SIG-M5 treated with dmso at 0.1 percent for 504 hours (cell line): ENCODE data around the gene CST8.

Experiments used
- DNase-seq: peaks from one replicate; lab custom pipeline; 2025; ENCODE audit not compliant: unreplicated experiment; lab: John Stamatoyannopoulos, UW

Gene CST8

DNA sequence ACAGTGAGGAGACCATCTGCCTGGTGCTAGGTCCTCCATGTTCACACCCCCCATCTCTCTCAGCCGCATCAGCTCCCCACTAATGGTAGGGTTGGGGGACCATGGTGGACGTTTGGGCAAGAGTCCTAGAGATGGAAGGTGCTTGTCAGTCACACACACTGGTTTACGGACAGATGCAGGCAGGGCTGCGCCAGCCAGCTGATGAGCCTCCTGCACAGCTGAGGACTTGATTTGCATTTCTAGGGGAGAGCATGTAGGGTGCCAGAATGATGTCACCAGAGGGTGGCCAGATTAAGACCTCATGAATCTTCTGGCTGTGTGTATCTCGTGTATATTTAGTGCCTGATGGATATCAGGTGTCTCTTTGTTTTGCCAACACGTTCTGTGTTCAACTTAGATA is 28.6 kb downstream of the CST8 start:
- DNase-seq = no peak

DNA sequence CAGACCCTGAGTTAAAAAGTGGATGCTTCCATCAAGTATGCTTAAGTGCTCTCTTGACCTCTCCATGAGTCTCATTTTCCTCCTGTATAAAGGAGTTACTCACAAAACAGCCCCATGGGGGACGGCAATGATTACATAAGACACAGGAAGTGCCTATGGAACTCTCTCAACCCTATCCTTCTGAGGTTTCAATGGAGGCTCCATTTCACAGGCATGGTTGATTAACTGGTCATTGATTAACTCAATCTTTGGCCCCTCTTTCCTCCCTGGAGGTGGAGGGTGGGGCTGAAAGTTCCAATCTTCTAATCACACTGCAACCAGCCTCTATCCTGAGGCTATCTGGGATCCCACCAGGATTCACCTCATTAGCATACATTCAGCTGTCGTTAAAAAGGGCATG is 29.3 kb downstream of the CST8 start:
- DNase-seq = no peak

DNA sequence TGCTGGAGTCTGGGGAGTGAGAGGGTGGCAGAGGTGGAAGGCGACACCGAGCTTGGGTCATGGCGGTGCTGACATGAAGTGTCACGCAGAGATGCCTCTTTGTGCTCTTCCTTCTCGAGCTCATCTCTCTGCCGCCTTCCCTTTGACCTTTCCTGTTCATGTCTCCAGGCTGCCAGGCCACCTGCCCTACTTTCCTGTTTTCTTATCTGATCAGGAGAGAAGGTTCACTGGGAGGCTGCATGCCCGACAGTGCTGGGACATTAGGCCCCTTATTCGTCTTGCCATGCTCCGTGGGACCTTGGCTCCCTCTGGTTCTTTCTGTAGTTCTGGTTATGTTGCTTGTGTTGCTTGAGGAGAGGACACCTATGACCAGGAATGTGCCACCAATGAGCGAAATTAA is 33.2 kb downstream of the CST8 start:
- no peak for DNase-seq

DNA sequence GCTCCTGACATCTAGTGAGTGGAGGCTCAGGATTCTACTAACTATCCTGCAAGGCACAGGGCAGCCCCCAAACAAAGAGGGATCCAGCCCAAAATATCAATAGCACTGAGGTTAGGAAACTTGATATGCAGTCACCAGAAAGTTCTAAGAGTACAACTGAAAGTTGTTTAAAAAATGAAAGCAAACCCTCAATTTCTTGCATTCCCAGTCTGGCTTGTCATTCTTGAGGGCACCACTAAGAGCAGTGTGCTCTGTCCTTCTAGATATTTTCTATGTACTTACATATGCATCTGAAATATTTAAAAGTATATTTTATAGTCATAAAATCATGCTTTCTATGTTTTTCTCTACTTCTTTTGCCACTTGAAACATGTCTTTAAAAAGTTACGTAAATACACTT is 35.9 kb downstream of the CST8 start:
- DNase-seq = no peak

DNA sequence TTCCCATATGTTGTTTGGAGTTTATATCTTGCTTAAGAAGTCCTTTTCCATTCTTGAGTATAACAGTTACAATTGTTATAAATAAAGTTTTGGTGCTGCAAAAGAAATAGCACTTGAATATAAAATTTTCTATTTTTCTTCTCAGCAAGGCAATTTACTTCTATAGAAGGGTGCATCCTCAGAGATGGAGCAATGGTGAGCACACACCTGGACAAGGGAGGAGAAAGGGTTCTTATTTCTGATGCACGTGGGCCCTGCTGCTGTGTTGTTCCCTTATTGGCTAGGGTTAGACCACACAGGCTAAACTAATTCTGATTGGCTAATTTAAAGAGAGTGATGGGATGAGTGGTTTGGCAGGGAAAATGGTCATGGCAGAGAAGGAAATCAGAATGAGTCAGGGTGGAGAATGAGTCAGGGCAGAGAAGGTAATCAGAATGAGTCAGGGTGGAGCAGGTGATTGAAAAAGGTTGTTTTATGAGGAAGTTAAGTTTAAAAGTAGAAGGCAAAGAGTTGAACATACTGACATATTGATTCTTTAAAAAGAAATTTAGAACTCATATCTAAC is 38.0 kb downstream of the CST8 start:
- no peak for DNase-seq

DNA sequence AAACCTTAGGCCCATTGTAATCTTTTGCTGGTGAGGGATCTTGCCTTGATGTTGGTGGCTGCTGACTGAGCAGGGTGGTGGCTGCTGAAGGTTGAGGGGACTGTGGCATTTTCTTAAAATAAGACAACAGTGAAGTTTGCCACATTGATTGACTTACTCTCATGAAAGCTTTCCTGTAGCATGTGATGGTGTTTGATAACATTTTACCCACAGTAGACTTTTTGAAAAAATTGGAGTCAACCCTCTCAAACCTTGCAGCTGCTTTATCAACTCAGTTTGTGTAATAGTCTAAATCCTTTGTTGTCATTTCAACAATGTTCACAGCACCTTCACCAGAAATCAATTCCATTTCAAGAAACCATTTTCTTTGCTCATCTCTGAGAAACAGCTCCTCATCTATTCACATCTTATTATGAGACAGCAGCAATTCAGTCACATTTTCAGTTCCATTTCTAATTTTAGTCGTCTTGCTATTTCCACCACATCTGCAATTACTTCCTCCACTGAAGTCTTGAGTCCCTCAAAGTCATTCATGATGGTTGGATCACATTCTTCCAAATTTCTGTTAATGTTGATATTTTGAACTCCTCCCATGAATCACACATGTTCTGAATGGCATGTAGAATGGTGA is 40.1 kb downstream of the CST8 start:
- DNase-seq = no peak

DNA sequence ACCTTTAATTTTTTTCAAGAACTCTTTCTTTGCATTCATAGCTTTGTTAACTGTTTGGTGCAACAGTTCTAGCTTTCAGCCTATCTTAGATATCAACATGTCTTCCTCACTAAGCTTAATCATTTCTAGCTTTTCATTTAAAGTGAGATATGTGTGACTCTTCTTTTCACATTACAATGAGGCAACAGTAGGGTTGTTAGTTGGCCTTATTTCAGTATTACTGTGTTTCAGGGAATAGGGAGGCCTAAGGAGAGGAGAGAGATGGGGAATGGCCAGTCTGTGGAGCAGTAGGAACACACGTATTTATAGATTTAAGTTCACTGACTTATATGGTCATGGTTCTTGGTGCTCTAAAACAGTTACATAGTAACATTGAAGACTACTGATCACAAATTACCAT is 41.6 kb downstream of the CST8 start:
- no peak for DNase-seq

DNA sequence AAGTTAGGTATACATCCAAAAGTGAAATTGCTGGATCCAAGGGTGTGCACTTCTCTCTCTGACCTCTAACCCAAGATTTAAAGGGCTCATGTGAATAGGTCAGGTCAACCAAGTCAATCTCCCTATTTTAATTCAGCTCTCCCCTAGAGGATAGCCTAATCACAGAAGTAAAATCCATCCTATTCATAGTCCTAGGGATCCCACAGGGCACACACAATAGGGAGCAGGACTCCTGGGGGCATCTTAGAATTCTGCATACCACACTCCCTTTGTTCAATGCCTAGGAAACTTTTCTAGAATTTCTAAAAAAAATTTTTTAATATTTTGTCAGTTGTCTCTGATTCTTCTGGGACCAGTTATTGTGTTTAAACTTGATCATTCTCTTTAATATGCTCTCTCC is 42.2 kb downstream of the CST8 start:
- no peak for DNase-seq

DNA sequence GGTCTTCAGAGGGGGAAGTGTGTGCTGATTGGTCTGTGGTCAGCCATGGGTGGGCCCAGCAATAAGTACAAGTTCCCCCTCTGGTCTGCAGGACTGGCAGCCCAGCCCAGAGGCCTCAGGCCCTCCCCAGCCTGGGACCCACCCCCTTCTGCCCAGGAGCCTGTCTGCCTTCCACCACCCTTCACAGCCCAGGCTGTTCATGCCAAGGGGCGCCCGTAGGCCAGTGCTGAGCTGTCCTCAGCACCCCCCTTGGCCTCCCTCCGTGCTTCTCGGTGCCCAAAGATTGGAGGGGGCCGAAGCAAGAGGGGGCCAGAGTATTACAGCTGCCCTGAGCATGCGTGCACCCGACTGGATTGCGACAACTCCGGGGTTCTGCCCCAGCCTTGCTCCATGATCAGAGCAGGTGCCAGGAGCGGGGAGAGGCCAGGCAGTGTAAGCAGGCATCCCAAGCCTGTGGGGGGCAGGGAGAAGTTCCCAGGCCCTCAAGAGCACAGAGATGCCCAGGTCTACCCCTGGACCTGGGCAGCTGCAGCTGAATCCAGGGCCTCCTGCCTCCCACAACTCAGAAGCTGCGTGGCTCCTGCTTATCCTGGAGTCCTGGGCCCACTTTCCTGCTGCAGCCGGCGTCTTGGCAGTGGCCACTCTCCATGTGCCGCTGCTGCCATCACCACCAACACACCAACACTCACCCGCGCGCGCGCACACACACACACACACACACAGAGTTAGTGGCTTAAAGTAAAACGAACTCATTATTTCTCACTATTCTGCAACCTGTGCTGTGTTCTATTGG is 44.1 kb downstream of the CST8 start:
- DNase-seq = no peak

DNA sequence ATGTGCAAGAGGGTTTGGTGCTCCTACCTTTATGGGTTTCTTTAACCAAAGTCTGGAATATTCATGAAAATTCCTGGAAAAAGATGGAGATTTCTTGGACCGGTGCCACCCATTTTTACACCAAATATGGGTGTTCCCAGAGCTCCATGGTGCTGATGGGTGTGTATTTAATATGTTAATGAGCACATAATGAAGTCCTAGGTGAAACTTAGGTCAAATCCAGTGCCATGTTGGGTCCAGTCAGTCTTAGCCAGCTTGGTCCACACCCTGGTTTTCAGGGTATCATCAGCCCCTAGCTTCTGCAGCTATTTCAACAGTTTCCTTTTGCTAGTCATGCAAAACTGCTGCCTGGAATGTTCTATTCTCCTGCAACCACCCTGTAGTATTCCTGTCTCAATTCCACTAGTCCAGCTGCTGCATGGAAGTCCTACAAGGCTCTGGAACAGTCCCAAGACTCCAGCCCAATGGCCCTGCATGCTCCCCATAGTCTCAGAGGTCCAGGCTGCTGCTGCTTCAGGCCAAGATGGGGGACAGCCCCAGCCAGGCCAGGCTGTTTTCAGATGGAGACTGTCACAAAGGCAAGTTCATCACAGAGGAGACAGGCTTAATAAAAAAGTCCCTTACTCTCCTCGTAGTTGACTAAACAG is 45.5 kb downstream of the CST8 start:
- no peak for DNase-seq

DNA sequence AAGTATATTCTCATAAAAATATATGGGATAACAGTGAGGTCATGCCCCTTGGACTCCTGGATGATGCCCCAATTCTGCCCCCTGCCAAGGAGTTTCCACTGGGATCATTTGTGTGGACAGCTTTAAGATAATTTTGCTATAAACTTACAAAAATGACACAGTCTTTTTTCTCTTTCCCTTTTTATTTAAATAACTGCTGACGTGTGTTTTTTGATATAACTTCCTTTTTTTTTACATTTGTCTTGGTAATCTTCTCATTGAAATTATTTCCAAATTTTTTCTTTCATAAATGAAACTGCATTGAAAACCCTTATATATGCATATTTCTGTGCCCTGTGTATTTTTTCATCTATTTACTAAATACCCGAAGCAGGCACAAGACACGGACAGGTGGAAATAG is 46.1 kb downstream of the CST8 start:
- DNase-seq = no peak

DNA sequence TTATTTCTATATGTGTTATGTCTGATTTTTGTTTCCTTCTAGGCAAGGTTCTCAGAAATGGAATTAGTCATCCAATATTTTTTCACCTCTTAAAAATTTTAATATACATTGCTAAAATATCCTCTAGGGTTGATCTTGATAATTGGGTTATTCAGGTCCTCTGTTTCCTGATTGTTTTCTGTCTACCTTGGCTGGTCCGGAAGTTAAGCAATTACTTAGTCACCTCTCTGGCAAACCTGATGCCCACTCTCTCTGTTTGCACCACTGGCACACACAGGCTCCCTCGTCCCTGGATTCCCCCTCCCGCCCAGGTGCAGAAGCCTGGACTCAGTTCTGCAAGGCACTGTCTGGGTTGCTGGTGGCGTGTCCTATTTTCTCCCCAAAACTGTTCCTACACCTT is 49.7 kb downstream of the CST8 start:
- DNase-seq = no peak

DNA sequence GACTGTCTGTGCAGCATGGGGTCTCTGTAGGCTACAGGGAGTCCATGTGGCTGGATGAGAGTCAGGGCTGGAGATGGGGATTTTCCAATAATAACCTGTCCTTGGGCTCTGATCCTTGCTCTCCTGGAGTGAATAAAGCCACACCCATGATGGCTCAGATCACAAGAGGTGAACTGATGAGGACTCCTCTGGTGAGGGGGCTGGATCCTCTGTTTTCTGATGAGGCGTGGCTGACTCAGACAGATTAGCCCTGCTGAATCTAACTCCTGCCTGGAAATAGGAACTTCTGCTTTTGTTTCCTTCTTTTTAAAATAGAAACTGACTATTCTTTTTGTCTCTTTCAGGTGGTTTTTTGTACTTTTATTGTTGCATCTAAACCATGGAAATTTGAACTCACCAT is 50.4 kb downstream of the CST8 start:
- peak; percentile 51 for DNase-seq

DNA sequence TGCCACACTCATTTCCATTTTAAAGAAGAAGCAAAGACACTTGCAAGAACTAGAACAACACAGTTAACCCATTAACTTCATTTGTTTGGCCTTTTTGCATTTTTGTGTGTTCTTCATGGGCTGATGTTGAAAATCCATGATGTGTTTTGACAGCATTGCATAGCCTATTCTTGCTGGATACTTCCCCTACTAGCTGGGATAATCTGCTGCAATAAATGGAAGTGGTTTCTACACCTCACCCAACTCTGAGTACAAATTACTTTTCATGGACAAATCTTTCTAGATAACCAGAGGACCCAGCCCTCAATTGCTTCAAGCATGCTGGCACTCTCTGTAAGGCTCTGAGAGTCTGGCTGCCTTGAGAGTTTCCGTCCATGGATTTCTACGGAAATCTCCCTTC is 50.9 kb downstream of the CST8 start:
- no peak for DNase-seq

DNA sequence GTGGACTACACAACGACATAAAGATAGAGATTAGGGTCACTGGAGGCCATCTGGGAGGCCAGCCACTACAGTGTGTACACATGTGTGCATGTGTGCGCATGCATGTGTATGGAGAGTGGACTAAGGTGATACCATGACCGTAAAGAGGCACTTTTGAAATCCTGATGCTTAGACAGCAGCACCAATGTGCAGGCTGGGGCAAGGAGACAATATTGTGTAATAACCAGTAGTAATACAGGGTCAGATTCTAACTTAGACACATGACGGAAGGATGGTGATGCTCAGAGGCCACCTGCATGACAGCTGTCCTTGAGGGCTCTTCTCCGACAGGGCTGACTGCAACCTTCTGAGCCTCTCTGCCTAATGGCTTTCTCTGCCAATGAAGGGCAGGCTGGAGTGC is 51.9 kb downstream of the CST8 start:
- DNase-seq = no peak

DNA sequence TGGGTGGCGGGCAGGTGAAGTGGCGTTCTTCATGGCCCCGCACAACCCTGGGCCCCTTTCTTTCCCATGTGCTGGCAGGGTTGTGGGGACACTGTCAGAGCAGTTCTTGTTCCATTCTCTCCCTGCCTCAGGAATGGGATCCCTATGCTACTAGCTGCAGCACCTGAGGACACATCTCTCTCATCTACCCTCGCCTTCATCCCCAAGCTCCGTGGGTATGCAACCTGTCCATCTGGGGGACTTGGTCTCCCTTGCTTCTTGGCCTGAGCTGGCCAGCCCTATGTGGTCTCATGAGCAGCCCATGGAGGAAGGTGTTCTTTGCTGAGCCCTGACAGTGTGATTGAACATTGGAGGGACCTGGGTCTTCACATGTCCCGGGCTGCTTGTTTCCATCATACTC is 53.2 kb downstream of the CST8 start:
- DNase-seq = no peak
